ENCODE results near the gene UCKL1.

Gene UCKL1

GRCh38 chr20:63955827-63956663 is at the start of gene UCKL1:
UCKL1 (minus strand) TSS chr20:63956416; CDS start chr20:63956372, 44 bp downstream.
- peak within 1 kb of the TSS; percentile 64 for H3K4me3 ChIP-seq (ENCODE audit: low read depth, low read length)
- DNase-seq (ENCODE audit: low read depth) = peak; percentile 95
- peak; percentile 96 for TF ChIP-seq MYC (IDR thresholded peaks at IDR 0.05; ENCODE audit: low read depth, low read length)
- TF ChIP-seq, protein P1, sequence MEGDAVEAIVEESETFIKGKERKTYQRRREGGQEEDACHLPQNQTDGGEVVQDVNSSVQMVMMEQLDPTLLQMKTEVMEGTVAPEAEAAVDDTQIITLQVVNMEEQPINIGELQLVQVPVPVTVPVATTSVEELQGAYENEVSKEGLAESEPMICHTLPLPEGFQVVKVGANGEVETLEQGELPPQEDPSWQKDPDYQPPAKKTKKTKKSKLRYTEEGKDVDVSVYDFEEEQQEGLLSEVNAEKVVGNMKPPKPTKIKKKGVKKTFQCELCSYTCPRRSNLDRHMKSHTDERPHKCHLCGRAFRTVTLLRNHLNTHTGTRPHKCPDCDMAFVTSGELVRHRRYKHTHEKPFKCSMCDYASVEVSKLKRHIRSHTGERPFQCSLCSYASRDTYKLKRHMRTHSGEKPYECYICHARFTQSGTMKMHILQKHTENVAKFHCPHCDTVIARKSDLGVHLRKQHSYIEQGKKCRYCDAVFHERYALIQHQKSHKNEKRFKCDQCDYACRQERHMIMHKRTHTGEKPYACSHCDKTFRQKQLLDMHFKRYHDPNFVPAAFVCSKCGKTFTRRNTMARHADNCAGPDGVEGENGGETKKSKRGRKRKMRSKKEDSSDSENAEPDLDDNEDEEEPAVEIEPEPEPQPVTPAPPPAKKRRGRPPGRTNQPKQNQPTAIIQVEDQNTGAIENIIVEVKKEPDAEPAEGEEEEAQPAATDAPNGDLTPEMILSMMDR (IDR thresholded peaks at IDR 0.05; ENCODE audit: low read depth, low read length) = no peak
- peak; percentile 86 for TF ChIP-seq POLR2A (IDR thresholded peaks at IDR 0.05; ENCODE audit: extremely low read depth, insufficient read length)
- TF ChIP-seq MAX (IDR thresholded peaks at IDR 0.05; ENCODE audit: low read depth, low read length) = peak; percentile 96

- peak; percentile 25 for DNase-seq (ENCODE audit: low read depth)
- H3K4me3 ChIP-seq (ENCODE audit: low read depth, low read length) = no peak overlapping the region
- TF ChIP-seq POLR2A (IDR thresholded peaks at IDR 0.05; ENCODE audit: extremely low read depth, insufficient read length) (no peak), MAX (IDR thresholded peaks at IDR 0.05; ENCODE audit: low read depth, low read length) (no peak), MYC (IDR thresholded peaks at IDR 0.05; ENCODE audit: low read depth, low read length) (no peak)
- TF ChIP-seq, protein P1 (IDR thresholded peaks at IDR 0.05; ENCODE audit: low read depth, low read length) = no peak
These were observed 49.2 kb upstream of the UCKL1 start for GRCh38 chr20:64005394-64005793.

DNA sequence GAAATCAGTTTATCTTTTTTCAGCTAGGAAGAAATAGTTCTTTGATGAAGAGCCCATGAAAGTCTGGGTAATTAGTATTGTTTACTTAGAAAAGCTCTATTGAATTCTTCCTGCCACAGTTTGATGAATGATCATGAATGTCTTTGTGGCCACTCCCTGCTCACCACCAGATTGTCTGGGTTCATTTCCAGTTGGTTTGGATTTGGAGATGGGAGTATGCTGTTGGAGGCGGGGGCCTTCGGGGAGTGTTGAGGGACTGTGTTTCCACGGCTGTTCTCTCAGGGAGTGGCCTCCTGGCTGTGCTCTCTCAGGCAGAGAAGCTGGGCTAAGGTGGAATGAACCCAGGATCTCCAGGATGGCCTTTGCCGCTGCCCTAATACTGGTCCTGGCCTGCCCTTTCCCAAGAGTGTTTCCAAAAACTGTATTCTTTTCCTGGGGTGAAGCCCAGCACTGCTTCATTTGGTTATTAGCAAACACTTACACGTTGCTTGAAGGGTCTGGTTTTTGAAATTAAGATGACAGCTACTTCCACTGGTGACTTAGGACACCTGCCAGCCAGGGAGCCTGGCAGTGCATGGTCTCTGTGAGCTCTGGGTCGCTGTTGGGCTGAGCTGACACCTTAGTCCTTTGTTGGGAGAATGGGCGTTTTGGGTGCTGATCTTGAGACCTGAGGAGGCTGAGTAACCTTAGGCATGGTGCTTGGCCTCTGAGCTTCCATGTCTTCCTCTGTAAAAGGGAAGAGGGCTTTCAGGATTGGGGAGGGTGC is 47.9 kb upstream of the UCKL1 start:
- H3K4me3 ChIP-seq (ENCODE audit: low read depth, low read length) = no peak overlapping the region
- TF ChIP-seq POLR2A (IDR thresholded peaks at IDR 0.05; ENCODE audit: extremely low read depth, insufficient read length) (no peak), MYC (IDR thresholded peaks at IDR 0.05; ENCODE audit: low read depth, low read length) (no peak), MAX (IDR thresholded peaks at IDR 0.05; ENCODE audit: low read depth, low read length) (no peak)
- DNase-seq (ENCODE audit: low read depth) = no peak

GRCh38 chr20:64001607-64002011 is 45.4 kb upstream of the UCKL1 start:
- no peak for DNase-seq (ENCODE audit: low read depth)
- H3K4me3 ChIP-seq (ENCODE audit: low read depth, low read length) = no peak overlapping the region
- TF ChIP-seq MAX (IDR thresholded peaks at IDR 0.05; ENCODE audit: low read depth, low read length) (no peak), MYC (IDR thresholded peaks at IDR 0.05; ENCODE audit: low read depth, low read length) (no peak), POLR2A (IDR thresholded peaks at IDR 0.05; ENCODE audit: extremely low read depth, insufficient read length) (no peak)
- TF ChIP-seq, protein P1 (IDR thresholded peaks at IDR 0.05; ENCODE audit: low read depth, low read length) = no peak

- DNase-seq (ENCODE audit: low read depth) = no peak
- no peak overlapping the region for H3K4me3 ChIP-seq (ENCODE audit: low read depth, low read length)
- TF ChIP-seq, protein P1 (IDR thresholded peaks at IDR 0.05; ENCODE audit: low read depth, low read length) = no peak
- TF ChIP-seq MAX (IDR thresholded peaks at IDR 0.05; ENCODE audit: low read depth, low read length) = no peak
- no peak for TF ChIP-seq MYC (IDR thresholded peaks at IDR 0.05; ENCODE audit: low read depth, low read length)
- TF ChIP-seq POLR2A (IDR thresholded peaks at IDR 0.05; ENCODE audit: extremely low read depth, insufficient read length) = no peak
These were observed 44.7 kb upstream of the UCKL1 start for GRCh38 chr20:64000906-64001305.

Measured in NB4 (cell line).